ENCODE data around the gene CGNL1.

The CGNL1 gene, protein sequence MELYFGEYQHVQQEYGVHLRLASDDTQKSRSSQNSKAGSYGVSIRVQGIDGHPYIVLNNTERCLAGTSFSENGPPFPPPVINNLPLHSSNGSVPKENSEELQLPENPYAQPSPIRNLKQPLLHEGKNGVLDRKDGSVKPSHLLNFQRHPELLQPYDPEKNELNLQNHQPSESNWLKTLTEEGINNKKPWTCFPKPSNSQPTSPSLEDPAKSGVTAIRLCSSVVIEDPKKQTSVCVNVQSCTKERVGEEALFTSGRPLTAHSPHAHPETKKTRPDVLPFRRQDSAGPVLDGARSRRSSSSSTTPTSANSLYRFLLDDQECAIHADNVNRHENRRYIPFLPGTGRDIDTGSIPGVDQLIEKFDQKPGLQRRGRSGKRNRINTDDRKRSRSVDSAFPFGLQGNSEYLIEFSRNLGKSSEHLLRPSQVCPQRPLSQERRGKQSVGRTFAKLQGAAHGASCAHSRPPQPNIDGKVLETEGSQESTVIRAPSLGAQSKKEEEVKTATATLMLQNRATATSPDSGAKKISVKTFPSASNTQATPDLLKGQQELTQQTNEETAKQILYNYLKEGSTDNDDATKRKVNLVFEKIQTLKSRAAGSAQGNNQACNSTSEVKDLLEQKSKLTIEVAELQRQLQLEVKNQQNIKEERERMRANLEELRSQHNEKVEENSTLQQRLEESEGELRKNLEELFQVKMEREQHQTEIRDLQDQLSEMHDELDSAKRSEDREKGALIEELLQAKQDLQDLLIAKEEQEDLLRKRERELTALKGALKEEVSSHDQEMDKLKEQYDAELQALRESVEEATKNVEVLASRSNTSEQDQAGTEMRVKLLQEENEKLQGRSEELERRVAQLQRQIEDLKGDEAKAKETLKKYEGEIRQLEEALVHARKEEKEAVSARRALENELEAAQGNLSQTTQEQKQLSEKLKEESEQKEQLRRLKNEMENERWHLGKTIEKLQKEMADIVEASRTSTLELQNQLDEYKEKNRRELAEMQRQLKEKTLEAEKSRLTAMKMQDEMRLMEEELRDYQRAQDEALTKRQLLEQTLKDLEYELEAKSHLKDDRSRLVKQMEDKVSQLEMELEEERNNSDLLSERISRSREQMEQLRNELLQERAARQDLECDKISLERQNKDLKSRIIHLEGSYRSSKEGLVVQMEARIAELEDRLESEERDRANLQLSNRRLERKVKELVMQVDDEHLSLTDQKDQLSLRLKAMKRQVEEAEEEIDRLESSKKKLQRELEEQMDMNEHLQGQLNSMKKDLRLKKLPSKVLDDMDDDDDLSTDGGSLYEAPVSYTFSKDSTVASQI

DNA sequence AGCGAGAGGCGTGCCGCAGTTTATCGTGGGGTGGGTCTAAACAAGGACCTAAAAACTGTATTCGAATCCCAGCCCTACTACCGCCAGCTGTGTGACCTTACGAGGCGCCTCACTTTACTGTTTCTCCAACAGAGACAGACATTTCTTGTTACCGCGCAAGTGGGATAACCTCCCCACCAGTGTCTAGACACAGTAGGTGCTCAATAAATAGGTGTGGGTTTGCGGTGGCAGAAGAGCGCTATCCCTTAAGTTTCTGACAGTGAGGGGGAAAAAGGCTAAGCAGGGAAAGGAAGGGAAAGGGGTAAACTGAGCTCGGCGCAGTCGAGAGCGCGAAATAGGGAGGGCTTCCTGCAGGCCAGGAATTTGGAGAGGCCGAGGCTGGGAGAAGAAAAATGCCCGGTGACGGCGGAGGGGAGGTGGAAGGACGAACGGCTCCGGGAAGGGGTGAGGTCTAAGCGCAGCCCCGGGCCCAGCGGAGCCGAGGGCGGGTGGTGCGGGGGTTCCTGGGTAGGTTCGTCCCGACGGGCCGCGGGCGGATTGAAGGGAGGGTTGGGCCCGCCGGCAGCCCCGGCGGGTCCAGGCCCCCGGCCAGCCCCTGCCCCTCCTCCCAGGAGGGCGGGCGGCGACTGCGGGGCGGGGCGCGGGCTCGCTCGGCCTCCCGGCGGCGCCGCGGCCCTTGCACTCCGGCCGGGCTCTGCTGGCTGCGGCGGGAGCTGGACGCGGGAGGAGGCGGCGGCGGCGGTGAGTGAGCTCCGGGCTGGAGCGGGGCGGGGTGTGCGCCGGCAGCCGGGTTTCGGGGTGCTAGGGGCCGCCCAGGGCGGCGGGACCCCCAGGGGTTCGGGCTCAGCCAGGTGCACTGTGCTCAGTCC lies at the start of gene CGNL1:
CGNL1 (plus strand) TSS at position 679 of the 869 bp plus-strand sequence. CDS start 61,495 bp downstream, outside the sequence.
- no peak for DNase-seq

DNA sequence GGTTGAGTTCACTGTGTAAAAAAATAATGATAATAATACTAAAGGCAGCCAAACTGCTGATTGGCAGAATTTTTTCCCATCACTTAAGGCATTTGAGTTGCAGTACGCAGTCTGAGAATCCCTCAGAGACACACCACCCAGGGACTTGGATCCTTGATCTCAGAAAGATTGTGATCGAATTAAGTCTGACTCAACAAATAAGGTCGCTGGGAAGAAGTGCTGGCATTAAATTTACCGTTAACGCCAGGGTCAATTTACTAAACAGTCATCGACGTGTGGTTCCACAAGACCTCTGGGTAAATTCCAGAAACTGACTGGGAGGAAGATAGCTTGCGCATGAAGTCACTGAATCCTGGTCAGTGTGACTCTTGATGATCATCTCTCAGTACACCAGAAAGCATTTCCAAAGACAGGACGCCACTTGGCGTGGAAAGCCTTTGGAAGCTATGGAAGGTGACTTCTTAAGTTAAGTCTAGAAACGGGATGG lies 48.3 kb upstream of the CGNL1 start:
- DNase-seq: no peak

DNA sequence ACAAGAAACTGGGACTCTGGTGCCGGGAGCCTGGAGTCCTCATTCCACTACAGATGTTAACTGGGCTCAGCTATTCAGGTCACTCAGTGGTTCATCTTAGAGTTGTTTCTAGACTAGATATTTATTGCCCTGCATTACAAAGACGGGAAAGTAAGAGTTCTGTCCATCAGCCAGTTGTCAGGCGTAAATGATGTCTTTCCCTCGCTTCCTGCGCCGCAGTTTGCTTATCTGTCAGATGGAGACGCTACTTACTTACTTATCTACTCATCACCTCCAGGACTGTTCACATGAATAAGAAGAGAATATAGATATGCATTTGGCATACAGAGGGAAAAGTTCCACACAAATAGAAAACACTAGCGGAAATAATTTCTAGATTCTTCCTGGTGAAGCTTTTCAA lies 47.8 kb upstream of the CGNL1 start:
- no peak for DNase-seq

DNA sequence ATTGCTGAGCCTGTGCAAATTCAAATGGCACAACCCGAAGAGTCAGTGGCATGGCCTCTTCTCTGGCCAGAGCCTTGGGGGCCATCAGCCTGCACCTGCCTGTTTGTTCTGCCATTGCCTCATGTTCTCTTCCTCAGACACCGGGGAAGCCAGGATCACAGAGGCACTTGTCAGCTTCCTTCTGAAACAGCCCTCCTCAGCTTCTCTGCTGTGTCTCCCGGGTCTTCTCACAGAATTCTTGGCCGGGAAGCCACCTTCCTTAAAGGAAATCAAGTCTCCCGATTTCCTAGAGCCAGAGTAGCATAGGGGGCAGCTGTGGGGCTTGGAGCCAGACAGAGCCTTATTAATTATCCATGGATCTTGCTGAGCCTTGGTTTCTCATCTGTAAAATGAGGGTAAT lies 47.4 kb upstream of the CGNL1 start:
- no peak for DNase-seq

DNA sequence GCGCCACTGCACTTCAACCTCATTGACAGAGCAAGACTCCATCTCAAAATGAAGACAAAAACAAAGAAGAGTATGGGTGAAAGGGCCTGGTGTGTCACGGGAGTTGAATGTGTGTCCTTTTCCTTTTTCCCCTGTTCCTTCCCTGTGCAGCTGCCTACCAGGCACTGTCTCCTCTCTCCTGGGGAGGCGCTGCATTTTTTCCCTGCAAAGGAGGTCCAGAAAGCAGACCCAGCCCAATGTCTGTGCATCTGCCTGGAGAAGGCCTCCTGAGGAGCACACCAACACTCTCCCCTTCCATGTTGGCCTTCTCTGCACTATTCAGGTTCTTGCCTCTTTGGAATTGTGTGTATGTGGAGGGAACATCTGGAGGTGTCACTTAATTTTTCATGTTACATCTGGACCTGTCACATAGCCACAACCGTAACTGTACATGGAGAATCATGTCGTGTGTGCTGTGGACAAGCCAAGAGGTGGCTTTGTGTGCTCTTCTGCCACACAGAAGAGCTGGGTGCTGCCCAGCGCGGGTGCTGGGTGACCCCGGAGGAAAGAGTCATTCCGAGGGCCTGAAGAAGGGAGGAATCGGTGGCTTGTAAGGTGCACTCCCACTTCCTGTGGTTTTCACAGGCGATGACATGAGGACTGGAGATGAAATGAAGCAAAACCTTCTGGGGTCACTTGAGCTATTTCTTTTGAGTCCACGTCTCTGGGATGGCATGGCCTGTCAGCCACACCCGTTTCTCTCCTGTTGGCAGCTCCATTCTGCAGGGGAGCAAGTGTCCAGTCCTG lies 46.5 kb upstream of the CGNL1 start:
- no peak for DNase-seq

DNA sequence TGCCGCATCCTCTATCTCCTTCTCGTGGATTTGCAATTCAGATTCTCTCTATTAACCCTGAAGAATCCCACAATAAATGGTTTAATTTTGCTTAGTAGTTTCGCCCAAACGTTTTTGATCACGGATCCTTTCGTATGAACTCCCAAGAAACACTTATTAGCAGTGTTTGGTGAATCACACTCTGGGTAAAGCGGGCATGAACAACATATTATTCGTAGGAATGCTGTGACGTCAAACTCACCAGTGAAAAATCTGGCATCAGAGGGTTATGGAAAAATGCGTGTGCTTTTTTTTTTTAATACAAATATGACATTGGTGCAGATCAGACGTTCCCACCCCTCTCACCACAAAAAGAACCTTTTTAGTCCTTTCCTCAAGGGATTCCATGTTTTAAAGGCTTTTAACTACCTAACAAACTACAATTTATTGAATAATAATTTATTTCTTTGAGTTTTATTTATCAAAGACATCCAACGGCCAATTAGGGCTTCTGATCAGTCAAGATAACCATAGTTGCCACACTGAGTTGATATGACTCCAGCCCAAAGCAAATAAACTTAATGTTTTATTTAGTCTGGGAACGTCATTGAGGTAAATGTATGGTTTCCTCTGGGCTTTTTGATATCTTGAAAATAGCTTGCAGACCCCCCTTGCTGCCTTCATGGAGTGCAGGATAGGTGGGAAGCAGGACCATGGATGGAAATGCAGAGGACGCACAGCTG lies 45.5 kb upstream of the CGNL1 start:
- no peak for DNase-seq

DNA sequence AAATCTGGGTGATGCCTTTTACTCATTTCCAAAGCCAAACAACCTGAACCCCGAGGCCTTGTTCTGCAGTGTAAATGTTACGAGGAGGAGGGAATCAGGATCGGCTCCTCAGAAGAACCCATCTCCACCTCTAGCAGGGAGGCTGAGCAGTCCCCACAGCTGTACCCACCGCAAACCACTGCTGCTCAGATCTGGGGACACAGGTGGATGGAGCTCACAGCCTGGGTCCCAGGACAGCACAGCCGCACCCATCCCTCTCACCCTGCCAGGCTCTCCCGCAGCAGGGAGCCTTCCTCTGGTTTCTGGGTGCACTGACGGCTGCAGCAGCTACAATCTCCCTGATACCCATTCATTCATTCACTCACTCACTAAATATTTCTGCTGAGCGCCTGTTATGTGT lies 44.0 kb upstream of the CGNL1 start:
- DNase-seq: no peak

DNA sequence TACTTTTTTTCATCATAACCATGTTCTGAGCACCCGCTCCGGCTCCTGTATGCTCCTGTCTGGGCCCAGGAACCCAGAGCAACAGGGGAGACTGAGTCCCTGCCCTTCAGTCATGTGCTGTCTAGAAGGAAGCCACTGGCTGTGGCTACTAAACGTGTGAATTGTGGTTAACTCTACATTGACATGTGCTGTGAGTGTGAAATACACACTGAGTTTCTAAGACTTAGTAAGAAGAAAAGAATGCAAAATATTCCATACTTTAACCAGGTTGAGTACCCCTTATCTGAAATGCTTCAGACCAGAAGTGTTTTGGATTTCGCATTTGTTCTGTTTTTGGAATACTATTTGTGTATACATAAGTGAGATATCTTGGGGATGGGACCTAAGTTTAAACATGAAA lies 42.8 kb upstream of the CGNL1 start:
- no peak for DNase-seq

DNA sequence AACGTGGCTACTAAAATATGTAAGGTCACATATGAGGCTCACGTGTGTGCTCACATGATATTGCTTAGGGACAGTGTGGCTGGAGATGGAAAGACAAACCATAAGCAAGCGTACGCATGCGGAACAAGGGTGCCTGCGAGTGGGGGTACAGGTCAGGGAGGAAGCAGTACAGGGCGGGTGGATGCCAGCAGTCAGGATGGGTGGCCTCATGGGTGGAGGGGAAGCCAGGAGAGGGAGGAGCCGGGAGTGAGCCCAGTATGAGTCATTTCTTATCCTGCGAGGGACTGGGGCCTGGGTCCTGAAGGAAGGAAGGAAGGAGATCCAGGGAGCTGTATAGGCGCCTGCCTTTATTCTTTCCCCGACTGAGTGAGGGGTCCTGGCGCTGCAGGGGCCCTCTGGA lies 42.0 kb upstream of the CGNL1 start:
- no peak for DNase-seq

DNA sequence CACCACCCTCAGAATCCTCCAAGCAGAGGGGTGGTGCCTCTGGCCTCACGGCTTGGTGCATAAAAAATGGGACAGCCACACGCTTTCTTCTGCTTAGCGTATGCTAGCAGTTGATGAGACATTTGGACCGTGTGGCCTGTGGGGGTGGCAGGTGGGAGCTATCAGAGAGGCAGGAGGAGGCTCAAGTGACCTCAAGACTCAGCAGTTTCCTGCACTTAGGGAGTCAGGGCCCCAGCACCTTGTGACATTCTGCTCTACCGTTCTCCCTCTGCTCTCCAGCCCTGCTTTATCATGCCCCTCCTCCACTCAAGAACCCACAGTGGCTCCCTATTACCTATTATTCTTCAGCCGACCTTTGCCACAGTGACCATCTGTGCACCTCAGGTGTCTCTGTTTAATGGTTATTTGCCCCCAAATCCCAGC lies 41.0 kb upstream of the CGNL1 start:
- no peak for DNase-seq

DNA sequence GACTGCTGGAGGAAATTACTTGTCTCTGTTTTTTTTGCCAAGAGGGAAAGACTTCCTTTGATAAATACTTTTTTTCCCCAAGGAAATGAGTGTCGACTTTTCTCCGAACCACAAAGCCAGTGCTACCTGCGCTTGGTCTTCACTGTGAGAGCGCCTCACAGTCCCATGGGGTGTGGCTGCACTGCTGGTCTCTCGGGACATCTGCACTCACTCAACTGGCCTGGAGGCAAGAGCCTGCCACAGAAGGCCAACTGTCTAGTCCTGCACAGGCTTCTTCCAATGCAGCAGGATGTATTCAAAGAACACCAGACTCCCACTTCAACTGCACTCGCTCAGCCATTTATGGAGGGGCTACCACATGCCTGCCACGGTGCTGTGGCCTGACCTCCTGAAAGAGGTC lies 40.6 kb upstream of the CGNL1 start:
- DNase-seq: no peak

DNA sequence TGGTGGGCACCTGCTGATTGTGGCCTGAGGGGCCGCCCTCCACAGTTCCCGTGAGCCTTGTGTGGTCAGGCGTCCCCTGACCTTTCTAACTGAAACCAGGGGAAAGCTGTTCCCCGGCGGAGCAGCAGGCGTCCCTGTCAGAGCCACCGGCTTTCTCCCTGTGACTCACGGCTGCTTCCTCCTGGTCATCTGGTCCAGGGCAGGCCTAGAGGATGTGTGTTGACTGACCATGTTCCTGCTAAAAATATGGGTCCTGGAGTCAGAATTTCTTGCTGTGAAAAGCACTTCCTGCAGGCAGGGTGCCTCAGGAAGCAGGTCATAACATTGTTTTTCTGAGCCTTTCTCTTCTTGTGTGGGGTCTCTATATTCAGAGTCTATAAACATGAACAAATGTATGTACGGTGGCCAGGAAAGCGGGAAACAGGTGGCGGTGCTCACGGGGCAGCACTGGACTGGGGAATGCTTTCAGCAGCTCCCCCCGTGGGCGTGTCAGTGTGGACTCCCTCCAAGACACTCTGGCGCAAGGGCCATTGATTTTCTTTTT lies 38.4 kb upstream of the CGNL1 start:
- no peak for DNase-seq

DNA sequence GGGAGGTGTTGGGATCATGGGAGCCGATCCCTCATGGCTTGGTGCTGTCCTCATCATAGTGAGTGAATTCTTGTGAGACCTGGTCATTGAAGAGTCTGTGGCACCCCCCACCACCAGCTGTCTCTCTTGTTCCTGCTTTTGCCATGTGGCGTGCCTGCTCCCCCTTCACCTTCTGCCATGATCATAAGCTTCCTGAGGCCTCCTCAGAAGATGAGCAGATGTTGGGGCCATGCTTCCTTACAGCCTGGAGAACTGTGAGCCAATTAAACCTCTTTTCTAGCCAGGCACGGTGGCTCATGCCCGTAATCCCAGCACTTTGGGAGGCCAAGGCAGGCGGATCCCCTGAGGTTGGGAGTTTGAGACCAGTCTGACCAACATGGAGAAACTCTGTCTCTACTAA lies 37.0 kb upstream of the CGNL1 start:
- no peak for DNase-seq

DNA sequence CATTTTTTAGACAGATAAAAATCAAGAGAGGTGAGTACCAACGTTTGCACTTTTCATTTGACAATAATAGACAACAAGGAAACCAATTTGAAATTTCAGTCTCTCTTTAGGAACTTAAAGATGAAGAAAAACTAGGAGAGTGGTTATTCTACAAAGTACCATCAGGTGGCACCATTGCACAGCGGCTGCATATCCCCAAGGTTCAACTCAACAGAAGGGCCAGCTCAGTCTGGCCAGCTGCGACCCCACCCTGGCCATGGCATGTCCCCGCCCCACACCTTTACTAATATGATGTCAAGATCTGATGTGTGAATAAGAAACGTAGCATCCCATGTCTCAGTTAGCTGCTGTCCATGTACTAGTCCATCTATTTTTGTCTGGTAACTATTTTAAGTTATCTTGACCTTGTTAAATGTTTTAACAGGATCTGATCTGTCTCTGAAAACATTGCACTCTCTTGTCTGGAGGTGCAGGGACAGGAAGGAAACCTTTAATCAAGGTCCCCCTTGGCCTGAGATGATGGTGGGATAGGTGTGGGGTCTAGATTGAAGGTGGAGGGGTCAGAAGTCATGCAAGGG lies 35.5 kb upstream of the CGNL1 start:
- peak; percentile 29 to 36 for DNase-seq

DNA sequence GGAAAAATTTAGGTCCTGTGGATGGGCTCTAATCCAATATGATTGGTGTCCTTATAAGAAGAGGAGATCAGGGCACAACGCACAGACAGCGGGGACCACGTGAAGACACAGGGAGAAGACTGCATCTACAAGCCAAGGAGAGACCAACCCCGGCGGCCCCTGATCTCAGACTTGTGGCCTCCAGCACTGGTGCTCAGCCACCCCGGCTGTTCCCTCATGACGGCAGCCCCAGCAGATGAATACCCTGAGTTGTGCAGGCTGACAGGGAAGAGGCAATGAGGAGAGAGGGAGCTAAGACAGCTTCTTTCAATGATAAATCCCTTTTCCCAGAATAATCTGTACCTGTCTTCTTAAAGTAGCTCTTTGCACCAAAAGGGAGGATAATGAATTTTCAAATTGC lies 33.3 kb upstream of the CGNL1 start:
- DNase-seq: no peak

DNA sequence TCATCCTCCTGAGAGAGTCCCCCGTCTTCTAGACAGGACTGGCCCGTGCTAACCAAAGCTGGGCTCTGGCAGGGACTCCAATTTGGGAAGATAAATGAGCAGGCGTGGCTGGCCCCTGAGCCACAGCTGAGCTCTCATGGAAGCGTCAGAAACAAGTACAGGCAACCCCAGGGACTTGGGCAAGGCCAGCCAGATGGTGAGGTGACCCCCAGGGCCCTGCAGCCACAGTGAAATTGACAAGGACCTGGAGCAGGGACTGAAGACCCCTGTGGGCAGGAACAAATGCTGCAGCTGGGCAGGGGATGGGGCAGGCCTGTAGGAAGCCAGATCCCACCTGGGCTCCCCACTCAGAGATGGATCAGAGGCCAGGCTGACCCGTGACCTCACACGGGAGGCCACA lies 32.8 kb upstream of the CGNL1 start:
- DNase-seq: no peak

DNA sequence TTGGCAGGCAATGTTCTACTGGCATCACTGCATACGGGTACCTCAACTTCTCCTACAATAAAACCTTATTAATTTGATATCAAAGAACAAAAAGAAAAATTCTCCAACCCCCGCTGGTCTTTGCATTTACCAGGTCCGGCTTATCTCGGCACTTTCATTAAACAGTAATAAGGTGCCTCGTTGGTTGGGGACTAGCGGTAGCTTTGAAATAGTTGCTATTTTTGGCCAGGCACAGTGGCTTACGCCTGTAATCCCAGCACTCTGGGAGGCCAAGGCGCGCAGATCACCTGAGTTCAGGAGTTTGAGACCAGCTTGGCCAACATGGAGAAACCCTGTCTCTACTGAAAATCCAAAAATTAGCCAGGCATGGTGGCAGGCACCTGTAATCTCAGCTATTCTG lies 32.0 kb upstream of the CGNL1 start:
- DNase-seq: no peak

DNA sequence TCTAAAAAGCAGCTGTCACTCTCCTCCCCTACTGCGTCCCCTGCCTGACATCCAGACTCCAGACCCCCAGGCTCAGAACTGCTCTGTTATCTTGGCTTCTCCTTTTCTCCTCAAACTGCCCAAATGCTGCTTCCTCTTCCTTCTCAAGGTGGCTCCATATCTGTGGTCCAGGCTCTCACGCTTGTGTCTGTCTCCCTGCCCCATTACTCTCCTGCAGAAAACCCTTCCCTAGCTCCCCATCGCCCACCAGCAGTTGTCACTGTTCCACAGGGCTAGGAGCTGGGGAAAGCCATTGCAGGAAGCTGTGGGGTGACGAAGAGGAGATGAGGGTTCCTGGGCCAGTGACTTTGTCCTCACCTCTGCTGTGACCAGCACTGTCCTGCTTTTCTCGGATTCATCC lies 30.7 kb upstream of the CGNL1 start:
- no peak for DNase-seq

DNA sequence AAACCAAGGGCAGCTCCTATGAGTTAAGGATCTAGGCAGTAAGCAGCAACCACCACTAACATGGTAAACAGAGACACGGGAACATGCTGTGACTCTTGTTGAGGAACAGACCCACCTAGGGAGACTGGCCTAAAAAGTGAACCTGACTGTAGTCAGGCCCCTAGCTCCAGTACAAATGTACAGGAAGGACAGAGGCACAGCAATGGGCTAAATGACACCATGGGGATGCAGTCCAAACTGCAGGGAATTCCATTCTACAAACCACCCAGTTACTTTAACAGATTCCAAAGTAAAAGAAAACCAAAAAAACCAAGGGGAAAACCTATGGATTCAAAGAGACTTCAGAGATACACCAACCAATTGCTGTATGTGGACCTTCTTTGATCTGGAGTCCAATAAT lies 28.2 kb upstream of the CGNL1 start:
- DNase-seq: no peak

Data from CD4-positive, alpha-beta T cell treated with Interleukin-4 for 1 hour (primary cell).